Measurements from ENCODE around the gene DNAL4. TPM values are rescaled to one million over a fixed set of nuclear protein-coding genes. Genes with fewer than 3 reads are reported as not detected.

DNAL4 gene
- total and polyA plus RNA-seq, 3 donors from 2014 or later: 54.4 to 107 (median 76.8) TPM

DNA sequence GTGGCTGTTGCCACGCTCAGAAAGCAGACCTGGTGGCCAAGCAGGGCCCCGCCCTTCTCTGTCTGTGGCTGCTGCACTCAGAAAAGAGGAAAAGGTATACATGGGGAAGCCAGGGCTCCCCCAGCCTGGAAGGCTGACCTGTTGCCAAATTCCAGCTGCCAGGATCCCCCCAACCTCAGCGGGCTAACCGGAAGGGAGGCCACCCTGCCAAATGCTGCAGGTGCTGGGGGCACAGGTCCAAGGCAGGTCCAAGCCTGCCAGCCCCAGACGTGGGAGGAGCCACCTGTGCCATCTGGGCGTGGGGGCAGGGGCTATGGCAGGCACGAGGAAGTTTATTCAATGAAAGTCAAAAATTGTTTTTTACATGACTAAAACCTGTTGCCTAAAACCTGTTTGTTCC, 47.3 kb upstream of the DNAL4 start:
- DNase-seq: no peak

DNA sequence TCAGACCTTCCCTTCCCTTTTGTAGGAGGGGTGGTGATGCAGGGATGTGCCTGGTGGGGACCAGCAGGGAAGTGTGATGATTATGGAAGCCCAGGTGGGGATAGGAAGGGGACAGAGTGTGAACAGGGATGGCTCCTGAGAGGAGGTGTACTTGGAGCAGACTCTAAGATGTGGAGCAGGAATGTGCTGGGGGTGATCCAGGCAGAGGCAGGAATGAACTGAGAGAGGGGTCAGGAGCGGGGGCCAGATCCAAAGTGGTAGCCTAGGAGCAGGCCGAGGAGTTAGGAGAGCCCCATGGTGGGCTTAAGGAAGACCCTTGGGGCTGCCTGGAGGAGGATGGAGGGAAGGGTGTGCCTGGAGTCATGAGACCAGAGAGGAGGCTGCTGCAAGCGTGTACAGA, 46.2 kb upstream of the DNAL4 start:
- 88 to 95% methylated on average over 3 of the region's 3 CpGs for WGBS, 2 donors

More for the DNA sequence above, 47.3 kb upstream of the DNAL4 start:
- Histone ChIP-seq H3K36me3 (ENCODE audit: low read depth, missing control alignments) (no peaks in the 10 kb centered on the region), H3K27ac (no peak overlapping the region), H3K27me3 (no peaks in the 10 kb centered on the region), H3K4me3 (no peak overlapping the region), H3K9me3 (no peaks in the 10 kb centered on the region), H3K4me1 (peaks cover 3% of the 10 kb centered on the region)
- intact Hi-C loops (cut with DNase I; ENCODE audit: low total_unique reads): no loop called here
- WGBS, 2 donors: 56% methylated on average over 7 of the region's 7 CpGs
- TF ChIP-seq, protein P1, sequence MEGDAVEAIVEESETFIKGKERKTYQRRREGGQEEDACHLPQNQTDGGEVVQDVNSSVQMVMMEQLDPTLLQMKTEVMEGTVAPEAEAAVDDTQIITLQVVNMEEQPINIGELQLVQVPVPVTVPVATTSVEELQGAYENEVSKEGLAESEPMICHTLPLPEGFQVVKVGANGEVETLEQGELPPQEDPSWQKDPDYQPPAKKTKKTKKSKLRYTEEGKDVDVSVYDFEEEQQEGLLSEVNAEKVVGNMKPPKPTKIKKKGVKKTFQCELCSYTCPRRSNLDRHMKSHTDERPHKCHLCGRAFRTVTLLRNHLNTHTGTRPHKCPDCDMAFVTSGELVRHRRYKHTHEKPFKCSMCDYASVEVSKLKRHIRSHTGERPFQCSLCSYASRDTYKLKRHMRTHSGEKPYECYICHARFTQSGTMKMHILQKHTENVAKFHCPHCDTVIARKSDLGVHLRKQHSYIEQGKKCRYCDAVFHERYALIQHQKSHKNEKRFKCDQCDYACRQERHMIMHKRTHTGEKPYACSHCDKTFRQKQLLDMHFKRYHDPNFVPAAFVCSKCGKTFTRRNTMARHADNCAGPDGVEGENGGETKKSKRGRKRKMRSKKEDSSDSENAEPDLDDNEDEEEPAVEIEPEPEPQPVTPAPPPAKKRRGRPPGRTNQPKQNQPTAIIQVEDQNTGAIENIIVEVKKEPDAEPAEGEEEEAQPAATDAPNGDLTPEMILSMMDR (IDR thresholded peaks at IDR 0.05): no peak
- no peak for TF ChIP-seq POLR2A (IDR thresholded peaks at IDR 0.05)

DNA sequence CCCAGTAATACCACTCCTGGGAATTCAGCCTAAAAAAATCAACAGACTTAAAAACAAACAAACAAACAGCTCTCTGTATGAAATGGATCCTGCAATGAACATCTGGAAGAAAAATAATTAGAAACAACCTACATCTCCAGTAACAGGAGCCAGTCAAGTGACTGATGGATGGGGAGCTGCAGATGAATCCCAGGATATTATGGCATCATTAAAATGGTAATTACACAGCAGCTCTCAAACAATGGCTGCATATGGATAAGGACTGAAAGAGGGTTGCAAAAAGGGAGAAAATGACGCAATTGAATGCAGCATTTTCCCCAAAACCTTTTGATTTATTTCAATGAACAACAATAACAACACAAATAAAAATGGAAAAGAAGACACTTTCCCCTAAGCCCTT, 45.7 kb upstream of the DNAL4 start:
- Histone ChIP-seq H3K27ac (no peak overlapping the region), H3K4me1 (peaks cover 3% of the 10 kb centered on the region), H3K36me3 (ENCODE audit: low read depth, missing control alignments) (no peaks in the 10 kb centered on the region), H3K27me3 (no peaks in the 10 kb centered on the region), H3K4me3 (no peak overlapping the region), H3K9me3 (no peaks in the 10 kb centered on the region)
- no peak for DNase-seq
- 97 to 100% methylated on average over 1 of the region's 1 CpG for WGBS, 2 donors
- intact Hi-C loops (cut with DNase I; ENCODE audit: low total_unique reads): no loop called here
- no peak for TF ChIP-seq POLR2A (IDR thresholded peaks at IDR 0.05)
- TF ChIP-seq, protein P1 (IDR thresholded peaks at IDR 0.05): no peak

More for the DNA sequence above, 46.2 kb upstream of the DNAL4 start:
- no peak for DNase-seq
- H3K9me3 ChIP-seq: no peaks in the 10 kb centered on the region
- intact Hi-C loops (cut with DNase I; ENCODE audit: low total_unique reads): no loop called here
- peaks cover 3% of the 10 kb centered on the region for H3K4me1 ChIP-seq
- H3K4me3 ChIP-seq: no peak overlapping the region
- H3K27ac ChIP-seq: no peak overlapping the region
- no peaks in the 10 kb centered on the region for H3K27me3 ChIP-seq
- TF ChIP-seq POLR2A (IDR thresholded peaks at IDR 0.05): no peak
- TF ChIP-seq, protein P1 (IDR thresholded peaks at IDR 0.05): no peak
- no peaks in the 10 kb centered on the region for H3K36me3 ChIP-seq (ENCODE audit: low read depth, missing control alignments)

DNA sequence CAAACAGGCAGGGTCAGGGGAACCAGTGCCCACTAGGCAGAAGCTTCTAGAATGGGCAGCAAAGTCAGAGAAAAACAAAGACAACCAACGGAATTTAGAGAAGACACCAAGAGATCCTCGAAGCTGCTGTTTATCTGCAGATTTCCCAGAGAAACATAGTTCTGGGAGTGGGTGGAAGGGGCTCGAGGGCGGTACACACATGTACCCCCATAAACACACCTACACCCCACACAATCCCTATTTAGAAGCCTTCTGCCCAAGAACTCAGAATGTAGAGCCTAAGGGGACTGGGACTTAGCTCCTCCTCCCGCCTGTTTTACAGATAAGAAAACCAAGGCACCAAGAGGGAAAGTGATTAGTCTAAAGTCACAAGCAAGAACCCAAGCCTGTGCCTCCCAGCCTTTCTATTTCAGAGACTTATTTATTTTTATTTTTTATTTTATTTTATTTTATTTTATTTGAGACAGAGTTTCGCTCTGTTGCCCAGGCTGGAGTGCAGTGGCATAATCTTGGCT, 43.5 kb upstream of the DNAL4 start:
- H3K9me3 ChIP-seq: no peaks in the 10 kb centered on the region
- no peak overlapping the region for H3K4me3 ChIP-seq
- no peaks in the 10 kb centered on the region for H3K27me3 ChIP-seq
- H3K36me3 ChIP-seq (ENCODE audit: low read depth, missing control alignments): no peaks in the 10 kb centered on the region
- intact Hi-C loops (cut with DNase I; ENCODE audit: low total_unique reads): no loop called here
- WGBS, 2 donors: 87 to 89% methylated on average over 6 of the region's 6 CpGs
- no peaks in the 10 kb centered on the region for H3K4me1 ChIP-seq
- no peak overlapping the region for H3K27ac ChIP-seq
- no peak for DNase-seq
- no peak for TF ChIP-seq POLR2A (IDR thresholded peaks at IDR 0.05)
- TF ChIP-seq, protein P1 (IDR thresholded peaks at IDR 0.05): no peak

DNA sequence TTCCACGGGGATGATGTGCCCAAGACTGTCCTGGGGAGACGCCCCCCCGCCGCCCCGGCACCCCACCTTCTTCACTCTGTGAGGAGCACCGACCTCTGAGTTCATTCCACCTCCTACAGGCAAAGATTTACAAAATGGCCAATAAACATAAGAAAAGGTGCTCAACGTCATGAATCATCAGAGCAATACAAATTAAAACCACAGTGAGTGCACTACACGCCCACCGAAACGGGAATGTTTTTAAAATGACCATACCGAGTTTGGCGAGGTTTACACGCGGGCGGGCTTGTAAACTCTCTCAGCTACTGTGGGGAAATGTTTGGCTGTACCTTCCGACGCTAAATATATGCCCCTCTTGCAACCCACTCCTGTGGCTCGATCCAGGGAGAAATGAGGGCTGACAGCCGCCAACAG, 42.0 kb upstream of the DNAL4 start:
- no peak overlapping the region for H3K4me3 ChIP-seq
- TF ChIP-seq, protein P1 (IDR thresholded peaks at IDR 0.05): no peak
- no peak for TF ChIP-seq POLR2A (IDR thresholded peaks at IDR 0.05)
- H3K4me1 ChIP-seq: no peaks in the 10 kb centered on the region
- H3K27me3 ChIP-seq: no peaks in the 10 kb centered on the region
- no peak for DNase-seq
- intact Hi-C loops (cut with DNase I; ENCODE audit: low total_unique reads): no loop called here
- 85 to 89% methylated on average over 19 of the region's 19 CpGs for WGBS, 2 donors
- no peak overlapping the region for H3K27ac ChIP-seq
- no peaks in the 10 kb centered on the region for H3K36me3 ChIP-seq (ENCODE audit: low read depth, missing control alignments)
- H3K9me3 ChIP-seq: no peaks in the 10 kb centered on the region
